HS-27A (cell line): Measurements from ENCODE around the gene SPEG.

Experiments
- DNase-seq: peaks from one replicate; pipeline ENCODE4 v3.0.0-alpha.2; 2012; ENCODE audit warnings: low read depth, missing footprints

Gene SPEG

GRCh38 chr2:219514196-219514761 is 79.6 kb downstream of the SPEG start, which contains the start of gene ASIC4:
Gene ASIC4 (plus strand): TSS chr2:219514482. CDS start chr2:219514725, 243 bp downstream.
- no peak for DNase-seq

GRCh38 chr2:219514836-219515235 is 80.2 kb downstream of the SPEG start:
- no peak for DNase-seq

GRCh38 chr2:219515874-219516629 is 81.4 kb downstream of the SPEG start:
- no peak for DNase-seq

- no peak for DNase-seq
Measured at GRCh38 chr2:219516888-219517287, 82.2 kb downstream of the SPEG start.

- no peak for DNase-seq
Measured at GRCh38 chr2:219517954-219518778, 83.5 kb downstream of the SPEG start.

GRCh38 chr2:219519526-219519916 is 84.9 kb downstream of the SPEG start:
- no peak for DNase-seq

GRCh38 chr2:219520079-219520478 is 85.4 kb downstream of the SPEG start:
- no peak for DNase-seq

GRCh38 chr2:219521066-219521880 is 86.6 kb downstream of the SPEG start:
- DNase-seq: no peak

GRCh38 chr2:219522111-219523030 is 87.7 kb downstream of the SPEG start:
- DNase-seq: no peak

- DNase-seq: no peak
Measured at GRCh38 chr2:219523031-219523671, 88.5 kb downstream of the SPEG start.

GRCh38 chr2:219524817-219525216 is 90.2 kb downstream of the SPEG start:
- DNase-seq: no peak

GRCh38 chr2:219525533-219526232 is 91.0 kb downstream of the SPEG start:
- DNase-seq: no peak

- no peak for DNase-seq
Measured at GRCh38 chr2:219526320-219527075, 91.9 kb downstream of the SPEG start.

- no peak for DNase-seq
Measured at GRCh38 chr2:219527076-219527394, 92.4 kb downstream of the SPEG start.

GRCh38 chr2:219527472-219527871 is 92.8 kb downstream of the SPEG start:
- no peak for DNase-seq

GRCh38 chr2:219530048-219530963 is 95.7 kb downstream of the SPEG start:
- no peak for DNase-seq

GRCh38 chr2:219531639-219532377 is 97.2 kb downstream of the SPEG start:
- DNase-seq: no peak

GRCh38 chr2:219532378-219532649 is 97.7 kb downstream of the SPEG start:
- no peak for DNase-seq
